Measurements from ENCODE around the gene SPRTN. TPM values are rescaled to one million over a fixed set of nuclear protein-coding genes. Genes with fewer than 3 reads are reported as not detected.

Gene SPRTN
- total and polyA plus RNA-seq, 2 experiments from 2014 or later, result 7.5 to 12.5 TPM

DNA sequence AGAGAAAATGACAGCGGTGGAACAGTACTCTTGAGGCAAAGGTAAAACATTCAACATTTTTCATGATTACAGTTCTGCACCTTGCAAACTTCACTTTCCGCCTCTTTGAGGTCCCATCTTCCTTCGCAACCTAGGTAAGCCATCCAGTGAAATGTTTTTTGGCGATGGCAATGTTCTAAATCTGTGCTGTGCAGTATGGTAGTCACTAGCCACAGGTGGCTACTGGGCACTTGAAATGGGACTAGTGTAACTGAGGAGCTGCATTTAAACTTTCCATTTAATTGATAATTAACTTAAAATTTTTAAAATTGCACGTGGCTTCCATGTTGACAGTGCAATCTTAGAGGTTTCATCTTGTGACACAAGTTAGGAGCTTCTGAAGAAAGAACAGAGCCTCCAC lies 13.4 kb upstream of the SPRTN start:
- no peaks in the 10 kb centered on the region for H3K9me2 ChIP-seq (replicated peaks; ENCODE audit: insufficient read depth)
- H3K27me3 ChIP-seq, result no peaks in the 10 kb centered on the region
- H3K4me1 ChIP-seq (ENCODE audit: insufficient read depth), result no peaks in the 10 kb centered on the region
- no peak overlapping the region for H3K4me2 ChIP-seq
- H3K4me3 ChIP-seq, result no peak overlapping the region
- no peaks in the 10 kb centered on the region for H3K36me3 ChIP-seq (replicated peaks; ENCODE audit: insufficient read depth, low read depth)
- H3K9me3 ChIP-seq (ENCODE audit: low read depth), result no peaks in the 10 kb centered on the region
- no peak for DNase-seq (ENCODE audit: low spot score)
- no peak overlapping the region for H2AFZ ChIP-seq
- no peaks in the 10 kb centered on the region for H3K79me2 ChIP-seq
- WGBS (ENCODE audit: low lambda C conversion rate, missing lambda C conversion rate), result 77% methylated on average over 5 of the region's 5 CpGs
- no peak overlapping the region for H3K27ac ChIP-seq
- TF ChIP-seq EZH2phosphoT487 (IDR thresholded peaks at IDR 0.05; ENCODE audit: low read depth, severe bottlenecking, unreplicated experiment) (no peak), EZH2 (IDR thresholded peaks at IDR 0.05; ENCODE audit: borderline replicate concordance) (no peak)
- TF ChIP-seq, protein P1, sequence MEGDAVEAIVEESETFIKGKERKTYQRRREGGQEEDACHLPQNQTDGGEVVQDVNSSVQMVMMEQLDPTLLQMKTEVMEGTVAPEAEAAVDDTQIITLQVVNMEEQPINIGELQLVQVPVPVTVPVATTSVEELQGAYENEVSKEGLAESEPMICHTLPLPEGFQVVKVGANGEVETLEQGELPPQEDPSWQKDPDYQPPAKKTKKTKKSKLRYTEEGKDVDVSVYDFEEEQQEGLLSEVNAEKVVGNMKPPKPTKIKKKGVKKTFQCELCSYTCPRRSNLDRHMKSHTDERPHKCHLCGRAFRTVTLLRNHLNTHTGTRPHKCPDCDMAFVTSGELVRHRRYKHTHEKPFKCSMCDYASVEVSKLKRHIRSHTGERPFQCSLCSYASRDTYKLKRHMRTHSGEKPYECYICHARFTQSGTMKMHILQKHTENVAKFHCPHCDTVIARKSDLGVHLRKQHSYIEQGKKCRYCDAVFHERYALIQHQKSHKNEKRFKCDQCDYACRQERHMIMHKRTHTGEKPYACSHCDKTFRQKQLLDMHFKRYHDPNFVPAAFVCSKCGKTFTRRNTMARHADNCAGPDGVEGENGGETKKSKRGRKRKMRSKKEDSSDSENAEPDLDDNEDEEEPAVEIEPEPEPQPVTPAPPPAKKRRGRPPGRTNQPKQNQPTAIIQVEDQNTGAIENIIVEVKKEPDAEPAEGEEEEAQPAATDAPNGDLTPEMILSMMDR (IDR thresholded peaks at IDR 0.05; ENCODE audit: poor library complexity), result no peak
- H4K20me1 ChIP-seq (ENCODE audit: insufficient read depth, poor library complexity, severe bottlenecking), result no peaks in the 10 kb centered on the region

DNA sequence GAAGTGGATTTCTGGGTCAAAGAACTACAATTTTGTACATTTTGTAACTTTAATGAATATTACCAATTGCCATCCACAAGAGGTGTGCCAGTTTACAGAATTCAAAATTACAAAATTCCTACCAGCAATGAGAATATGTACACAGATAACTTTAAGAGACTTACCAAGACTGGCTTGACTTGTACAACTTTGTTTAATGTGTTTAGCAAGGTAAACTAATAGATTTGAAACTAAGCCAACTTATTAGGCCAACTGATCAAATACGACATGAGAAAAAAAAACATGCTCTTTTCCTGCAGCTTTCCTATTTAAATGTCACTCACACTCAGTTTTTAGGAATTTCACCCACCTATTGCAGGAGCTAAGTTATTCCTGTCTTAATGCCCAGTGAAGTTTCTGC lies 11.8 kb upstream of the SPRTN start:
- no peaks in the 10 kb centered on the region for H3K79me2 ChIP-seq
- no peaks in the 10 kb centered on the region for H3K4me1 ChIP-seq (ENCODE audit: insufficient read depth)
- no peak overlapping the region for H3K27ac ChIP-seq
- no peaks in the 10 kb centered on the region for H4K20me1 ChIP-seq (ENCODE audit: insufficient read depth, poor library complexity, severe bottlenecking)
- no peak overlapping the region for H2AFZ ChIP-seq
- H3K4me3 ChIP-seq, result no peak overlapping the region
- H3K36me3 ChIP-seq (replicated peaks; ENCODE audit: insufficient read depth, low read depth), result no peaks in the 10 kb centered on the region
- no peaks in the 10 kb centered on the region for H3K9me3 ChIP-seq (ENCODE audit: low read depth)
- no peaks in the 10 kb centered on the region for H3K27me3 ChIP-seq
- TF ChIP-seq EZH2 (IDR thresholded peaks at IDR 0.05; ENCODE audit: borderline replicate concordance) (no peak), EZH2phosphoT487 (IDR thresholded peaks at IDR 0.05; ENCODE audit: low read depth, severe bottlenecking, unreplicated experiment) (no peak)
- TF ChIP-seq, protein P1 (IDR thresholded peaks at IDR 0.05; ENCODE audit: poor library complexity), result no peak
- DNase-seq (ENCODE audit: low spot score), result no peak
- 69% methylated on average over 1 of the region's 1 CpG for WGBS (ENCODE audit: low lambda C conversion rate, missing lambda C conversion rate)
- no peak overlapping the region for H3K4me2 ChIP-seq
- H3K9me2 ChIP-seq (replicated peaks; ENCODE audit: insufficient read depth), result no peaks in the 10 kb centered on the region

DNA sequence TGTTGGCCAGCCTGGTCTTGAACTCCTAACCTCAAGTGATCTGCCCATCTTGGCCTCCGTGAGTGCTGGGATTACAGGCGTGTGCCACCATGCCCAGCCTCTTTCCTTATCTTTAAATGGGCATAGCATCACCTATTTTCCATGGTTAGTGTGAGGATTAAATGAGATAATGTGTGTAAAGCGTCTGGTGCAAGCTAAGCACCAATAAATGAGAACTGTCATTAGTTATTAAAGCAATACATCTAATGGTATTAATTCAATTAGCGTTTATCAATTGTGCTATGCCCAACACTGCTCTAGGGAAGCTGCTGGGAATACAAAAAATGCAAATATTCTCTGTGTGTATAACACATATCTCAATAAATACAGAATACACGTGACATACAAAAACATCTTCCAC lies 10.5 kb upstream of the SPRTN start:
- 79% methylated on average over 5 of the region's 5 CpGs for WGBS (ENCODE audit: low lambda C conversion rate, missing lambda C conversion rate)

More for the DNA sequence above, 10.5 kb upstream of the SPRTN start:
- TF ChIP-seq EZH2 (IDR thresholded peaks at IDR 0.05; ENCODE audit: borderline replicate concordance), result no peak
- TF ChIP-seq EZH2phosphoT487 (IDR thresholded peaks at IDR 0.05; ENCODE audit: low read depth, severe bottlenecking, unreplicated experiment), result no peak
- TF ChIP-seq, protein P1 (IDR thresholded peaks at IDR 0.05; ENCODE audit: poor library complexity), result no peak
- no peaks in the 10 kb centered on the region for H3K9me2 ChIP-seq (replicated peaks; ENCODE audit: insufficient read depth)
- no peaks in the 10 kb centered on the region for H3K4me1 ChIP-seq (ENCODE audit: insufficient read depth)
- H3K4me2 ChIP-seq, result no peak overlapping the region
- H2AFZ ChIP-seq, result no peak overlapping the region
- peaks cover 4% of the 10 kb centered on the region for H3K79me2 ChIP-seq
- no peak for DNase-seq (ENCODE audit: low spot score)
- H3K4me3 ChIP-seq, result no peak overlapping the region
- H3K36me3 ChIP-seq (replicated peaks; ENCODE audit: insufficient read depth, low read depth), result no peaks in the 10 kb centered on the region
- no peak overlapping the region for H3K27ac ChIP-seq
- no peaks in the 10 kb centered on the region for H3K27me3 ChIP-seq
- H4K20me1 ChIP-seq (ENCODE audit: insufficient read depth, poor library complexity, severe bottlenecking), result no peaks in the 10 kb centered on the region
- H3K9me3 ChIP-seq (ENCODE audit: low read depth), result no peaks in the 10 kb centered on the region

Data from hepatocyte (in vitro differentiated cells).